ENCODE measurements around the gene FTSJ3. TPM values are rescaled to one million over a fixed set of nuclear protein-coding genes. Genes with fewer than 3 reads are reported as not detected.

FTSJ3 gene
- total and polyA plus RNA-seq, 2 of the 13 experiments (the other 11 are each of a cell fraction or from before 2014, with no cell fraction given), result 26.0 to 64.2 TPM

GRCh38 chr17:63842540-63843386 lies 15.3 kb upstream of the FTSJ3 start, which contains the start of gene SMARCD2 (continued):
- peak; percentile 75 for TF ChIP-seq GMEB2 (CRISPR knock-in tag; IDR thresholded peaks at IDR 0.05; ENCODE audit: low read depth)
- TF ChIP-seq THAP7 (CRISPR knock-in tag; IDR thresholded peaks at IDR 0.05), result peak; percentile 97
- peak; percentile 85; the same call in 1 of the 2 replicates for TF ChIP-seq KLF11 (CRISPR knock-in tag; IDR thresholded peaks at IDR 0.05)
- TF ChIP-seq HIVEP1 (CRISPR knock-in tag; IDR thresholded peaks at IDR 0.05), result peak; percentile 56; the same call in 1 of the 2 replicates
- peak; percentile 97 for TF ChIP-seq TOPORS (CRISPR knock-in tag; IDR thresholded peaks at IDR 0.05)
- peak; percentile 98 for TF ChIP-seq CHD4 (IDR thresholded peaks at IDR 0.05; ENCODE audit: borderline replicate concordance, low read length)
- TF ChIP-seq RFX5 (IDR thresholded peaks at IDR 0.05; ENCODE audit: low read depth, low read length), result peak; percentile 76
- TF ChIP-seq CAMTA2 (CRISPR knock-in tag; IDR thresholded peaks at IDR 0.05; ENCODE audit: borderline replicate concordance), result peak; percentile 91
- no peak; the same call in 1 of the 2 replicates for TF ChIP-seq PLSCR1 (CRISPR knock-in tag; IDR thresholded peaks at IDR 0.05; ENCODE audit: borderline replicate concordance)
- TF ChIP-seq ATF7 (IDR thresholded peaks at IDR 0.05), result no peak
- TF ChIP-seq ATF7 (CRISPR knock-in tag; IDR thresholded peaks at IDR 0.05), result peak; percentile 63; the same call in 1 of the 2 replicates
- no peak; the same call in 1 of the 2 replicates for TF ChIP-seq DPF2 (CRISPR knock-in tag; IDR thresholded peaks at IDR 0.05; ENCODE audit: borderline replicate concordance, low read depth)
- TF ChIP-seq MAX (IDR thresholded peaks at IDR 0.05), result peak; percentile 71; the same call in 1 of the 2 replicates
- TF ChIP-seq EEA1 (CRISPR knock-in tag; IDR thresholded peaks at IDR 0.05; ENCODE audit: borderline replicate concordance), result peak; percentile 90
- TF ChIP-seq MEF2D (CRISPR knock-in tag; IDR thresholded peaks at IDR 0.05), result peak; percentile 58; the same call in 1 of the 2 replicates
- peak; percentile 80; the same call in 1 of the 2 replicates for TF ChIP-seq ZNF746 (CRISPR knock-in tag; IDR thresholded peaks at IDR 0.05)
- peak; percentile 40; the same call in 1 of the 2 replicates for TF ChIP-seq TEAD2 (CRISPR knock-in tag; IDR thresholded peaks at IDR 0.05)
- peak; percentile 84; the same call in 1 of the 2 replicates for TF ChIP-seq KLF13 (CRISPR knock-in tag; IDR thresholded peaks at IDR 0.05)
- TF ChIP-seq SMAD9 (CRISPR knock-in tag; IDR thresholded peaks at IDR 0.05), result no peak
- peak; percentile 56 for TF ChIP-seq ZNF329 (CRISPR knock-in tag; IDR thresholded peaks at IDR 0.05; ENCODE audit: low read depth)
- TF ChIP-seq HOXA7 (CRISPR knock-in tag; IDR thresholded peaks at IDR 0.05), result no peak
- TF ChIP-seq ZNF724P (CRISPR knock-in tag; IDR thresholded peaks at IDR 0.05; ENCODE audit: borderline replicate concordance), result peak; percentile 96; the same call in 1 of the 2 replicates
- TF ChIP-seq SRF (IDR thresholded peaks at IDR 0.05; ENCODE audit: low read depth, low read length), result peak; percentile 80
- TF ChIP-seq ZNF180 (CRISPR knock-in tag; IDR thresholded peaks at IDR 0.05; ENCODE audit: borderline replicate concordance, low read depth), result no peak; the same call in 1 of the 2 replicates

All from HepG2 (cell line).